TTC549 (cell line): ENCODE data around the gene ARHGAP5.

Experiments used
- FAIRE-seq: peaks from 2 replicates; lab custom pipeline; 2012; peaks lifted over from hg19 to GRCh38; lab: Jason Lieb, UNC

The ARHGAP5 gene

GRCh38 chr14:32075672-32076277 lies 1.3 kb upstream of the ARHGAP5 start:
- FAIRE-seq, result peak; percentile 7

- FAIRE-seq, result no peak
These were observed 625 bp upstream of the ARHGAP5 start for GRCh38 chr14:32076278-32077080.

- no peak for FAIRE-seq
These were observed 1.1 kb downstream of the ARHGAP5 start for GRCh38 chr14:32078023-32078857.

- no peak for FAIRE-seq
These were observed 1.7 kb downstream of the ARHGAP5 start for GRCh38 chr14:32078858-32079216.

GRCh38 chr14:32079264-32079663 lies 2.2 kb downstream of the ARHGAP5 start:
- peak; percentile 3 for FAIRE-seq

GRCh38 chr14:32080001-32080510 lies 3.0 kb downstream of the ARHGAP5 start:
- FAIRE-seq, result no peak

- FAIRE-seq, result no peak
These were observed 4.8 kb downstream of the ARHGAP5 start for GRCh38 chr14:32081901-32082300.

GRCh38 chr14:32083315-32083624 lies 6.2 kb downstream of the ARHGAP5 start:
- FAIRE-seq, result no peak

- no peak for FAIRE-seq
These were observed 6.7 kb downstream of the ARHGAP5 start for GRCh38 chr14:32083789-32084188.

- peak; percentile 23 for FAIRE-seq
These were observed 8.2 kb downstream of the ARHGAP5 start for GRCh38 chr14:32085182-32085844.

- no peak for FAIRE-seq
These were observed 8.8 kb downstream of the ARHGAP5 start for GRCh38 chr14:32085845-32086383.

GRCh38 chr14:32087173-32087861 lies 10.2 kb downstream of the ARHGAP5 start:
- no peak for FAIRE-seq

GRCh38 chr14:32087907-32088306 lies 10.8 kb downstream of the ARHGAP5 start:
- no peak for FAIRE-seq

- no peak for FAIRE-seq
These were observed 13.6 kb downstream of the ARHGAP5 start for GRCh38 chr14:32090686-32091085.

GRCh38 chr14:32099473-32099872 lies 22.4 kb downstream of the ARHGAP5 start:
- FAIRE-seq, result no peak

GRCh38 chr14:32100175-32100574 lies 23.1 kb downstream of the ARHGAP5 start:
- FAIRE-seq, result no peak

GRCh38 chr14:32102152-32102787 lies 25.2 kb downstream of the ARHGAP5 start:
- FAIRE-seq, result no peak

- FAIRE-seq, result no peak
These were observed 25.9 kb downstream of the ARHGAP5 start for GRCh38 chr14:32102968-32103367.

- FAIRE-seq, result no peak
These were observed 27.2 kb downstream of the ARHGAP5 start for GRCh38 chr14:32104308-32104707.

- FAIRE-seq, result no peak
These were observed 27.7 kb downstream of the ARHGAP5 start for GRCh38 chr14:32104803-32105202.
